Measurements from ENCODE around the gene CXXC5.
A peak's percentile ranks its signal among the peaks of the same experiment; 100 is the strongest.

Gene CXXC5

DNA sequence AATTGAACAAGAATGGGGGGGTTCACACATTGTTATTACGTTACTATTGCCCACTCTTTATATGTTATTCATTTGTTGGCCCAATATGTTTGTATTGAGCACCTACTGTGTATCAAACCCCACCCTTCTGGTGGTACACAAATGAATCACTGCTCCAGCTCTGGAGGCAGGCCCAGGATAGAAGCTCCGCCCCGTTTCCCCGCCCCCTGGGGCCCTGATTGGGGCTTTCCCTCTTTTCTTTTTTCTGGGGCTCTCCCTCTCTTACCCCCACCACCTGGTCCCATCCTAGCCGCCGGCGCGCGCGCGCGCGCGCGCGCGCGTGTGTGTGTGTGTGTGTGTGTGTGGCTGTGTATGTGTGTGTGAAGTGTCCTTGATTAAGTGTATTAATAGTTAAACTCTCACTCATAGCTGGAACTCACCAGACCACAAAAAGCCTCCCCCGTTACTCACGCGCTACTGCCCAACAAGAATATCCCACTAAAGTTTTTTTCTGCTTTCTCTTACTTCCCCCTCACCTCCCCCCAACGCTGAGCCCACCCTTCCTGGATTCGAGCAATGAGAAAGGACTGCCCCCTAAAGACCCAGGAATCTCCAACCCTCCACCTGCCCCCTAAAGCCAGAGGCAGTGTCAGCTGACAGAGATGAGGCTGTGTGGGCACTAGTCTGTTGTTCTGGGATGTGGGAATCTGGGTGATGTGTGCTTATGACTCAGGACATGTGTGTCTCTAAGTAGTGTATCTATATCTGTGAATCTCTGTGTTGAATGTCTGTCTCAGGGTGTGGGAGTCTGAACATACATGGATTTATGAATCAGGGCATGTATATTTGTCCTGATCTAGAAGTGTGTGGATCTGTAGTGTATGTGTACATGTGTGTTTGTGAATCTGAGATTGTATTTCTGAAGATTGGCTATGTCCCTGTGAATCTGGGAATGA lies 4.0 kb downstream of the CXXC5 start:
- DNase-seq, result peak; percentile 85 to 92 (median 87)

DNA sequence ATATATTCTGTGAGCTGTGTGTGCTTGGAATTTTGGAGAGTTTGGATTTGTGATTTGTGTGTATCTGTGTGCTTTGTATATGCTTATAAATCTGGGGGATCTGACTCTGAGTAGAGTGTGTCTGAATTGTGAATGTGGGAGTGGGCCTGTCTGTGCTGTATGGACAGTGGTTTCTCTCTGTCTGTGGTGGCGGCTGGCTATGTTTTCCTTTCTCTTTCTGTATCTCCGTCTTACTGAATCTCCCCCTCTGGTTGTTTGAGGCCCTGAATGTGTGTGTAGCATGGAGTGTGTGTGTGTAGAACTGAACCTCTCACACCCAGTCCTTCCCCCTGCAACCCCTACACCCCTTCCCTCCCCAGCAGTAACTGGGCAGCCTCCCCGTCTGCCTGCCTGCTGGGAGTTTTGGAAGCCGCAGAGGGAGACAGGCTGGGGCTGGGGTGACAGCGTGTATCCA lies 4.7 kb downstream of the CXXC5 start:
- DNase-seq, result peak in 2 of 4 experiments; percentile 17 to 26

GRCh38 chr5:139653616-139654015 lies 5.5 kb downstream of the CXXC5 start:
- no peak for DNase-seq

GRCh38 chr5:139654464-139654863 lies 6.3 kb downstream of the CXXC5 start:
- no peak for DNase-seq

DNA sequence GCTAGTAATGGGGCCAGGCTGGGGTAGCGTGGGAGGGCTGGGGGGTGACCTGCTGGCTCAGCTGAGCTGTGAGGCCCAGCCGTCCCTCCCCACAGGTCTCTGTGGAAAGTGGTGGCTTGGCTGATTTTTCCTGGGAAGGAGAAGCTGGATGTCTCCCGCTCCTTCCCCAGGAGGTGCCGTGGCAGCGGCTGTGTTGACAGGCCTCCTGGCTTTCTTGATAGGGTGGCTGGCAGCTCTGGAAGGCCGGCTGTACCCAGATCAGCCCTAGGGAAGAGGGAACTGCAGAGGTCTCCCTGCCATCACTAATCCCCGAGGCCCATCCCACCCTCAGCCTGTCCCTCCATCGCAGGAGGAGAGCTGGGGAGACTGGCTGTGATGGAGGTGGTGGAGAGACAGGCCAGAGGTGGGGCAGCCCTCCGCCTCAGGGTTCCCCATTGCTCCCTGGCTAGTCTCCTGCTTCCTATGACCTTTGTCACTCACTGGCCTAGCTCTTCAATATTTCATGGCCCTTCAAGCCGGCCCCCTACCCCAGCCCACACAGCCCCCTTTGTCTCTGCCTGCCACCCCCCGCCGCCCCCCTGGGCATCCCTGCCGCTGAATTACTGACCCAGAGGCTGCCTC lies 6.8 kb downstream of the CXXC5 start:
- DNase-seq, result no peak

DNA sequence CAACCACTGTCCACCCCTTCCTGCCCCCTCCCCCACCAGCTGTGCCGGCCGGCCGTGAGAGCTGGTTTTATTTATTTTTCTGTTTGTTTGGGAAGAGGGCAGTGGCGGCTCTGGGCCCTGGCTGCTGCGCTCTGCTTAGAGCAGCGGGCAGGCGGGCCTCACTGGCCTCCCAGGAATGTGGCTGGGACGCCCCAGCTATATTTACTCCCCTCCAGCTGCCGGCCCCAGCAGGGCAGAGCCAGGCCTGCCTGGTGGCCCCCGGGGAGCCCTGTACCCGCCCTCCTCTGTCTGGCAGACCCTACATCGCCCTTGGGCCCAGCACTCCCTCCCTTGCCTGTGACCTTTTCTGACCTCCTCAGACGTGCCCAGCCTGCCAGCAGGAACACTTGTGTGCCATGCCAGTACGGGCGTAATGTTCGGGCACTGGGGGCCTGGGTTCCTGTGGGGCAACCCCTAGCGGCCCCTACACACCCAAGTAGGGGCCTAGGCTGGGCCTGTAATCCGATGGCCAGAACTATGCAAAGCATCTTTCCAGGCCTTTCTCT lies 7.7 kb downstream of the CXXC5 start:
- DNase-seq, result no peak

DNA sequence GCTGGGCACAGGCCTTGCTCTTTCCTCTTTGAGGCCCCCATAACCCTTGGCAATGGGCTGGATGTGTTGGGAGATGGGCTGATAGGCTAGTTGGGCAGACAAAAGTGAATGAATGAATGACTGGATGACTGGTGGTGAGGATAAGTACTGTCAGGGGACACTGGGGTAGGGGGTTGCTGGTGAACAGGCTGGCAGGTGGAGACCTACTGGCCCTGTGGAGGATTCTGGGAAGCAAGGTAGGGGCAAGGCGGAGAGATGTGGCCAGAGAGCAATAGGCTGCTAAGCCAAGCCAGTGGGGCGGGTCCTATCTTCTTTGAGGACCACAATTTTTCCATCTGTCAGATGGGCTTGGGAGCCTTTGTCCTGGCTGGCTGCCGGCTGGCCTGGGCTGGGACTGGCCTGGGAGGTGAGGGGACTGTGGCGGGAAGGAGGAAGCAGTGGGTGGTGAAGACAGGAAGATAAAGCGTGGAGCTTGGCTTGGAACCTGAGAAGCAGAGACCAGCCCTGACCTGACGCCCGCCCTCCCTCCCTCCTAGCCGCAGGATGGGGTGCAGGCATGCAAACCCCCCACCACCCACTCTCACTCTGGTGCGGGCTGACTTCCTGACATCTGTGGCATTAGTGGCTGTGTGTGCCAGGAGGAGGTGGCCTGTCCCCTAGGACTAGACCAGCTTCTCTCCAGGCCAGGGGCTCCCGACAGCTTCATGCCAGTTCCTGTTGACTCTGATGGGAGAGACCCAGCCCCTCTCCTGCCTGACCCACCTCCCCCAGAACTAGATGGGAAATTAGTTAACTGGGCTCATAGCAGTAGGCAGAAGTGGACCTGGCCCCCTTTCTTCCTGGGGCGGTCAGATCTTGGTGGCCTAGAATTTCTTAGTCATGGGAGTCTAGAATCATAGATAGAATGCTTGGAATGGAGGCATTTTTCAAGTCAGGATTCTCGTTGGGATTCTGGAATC lies 9.5 kb downstream of the CXXC5 start:
- peak in 3 of 4 experiments; percentile 47 to 58 (median 53) for DNase-seq

GRCh38 chr5:139658501-139658927 lies 10.4 kb downstream of the CXXC5 start:
- peak; percentile 62 to 83 (median 76) for DNase-seq

DNA sequence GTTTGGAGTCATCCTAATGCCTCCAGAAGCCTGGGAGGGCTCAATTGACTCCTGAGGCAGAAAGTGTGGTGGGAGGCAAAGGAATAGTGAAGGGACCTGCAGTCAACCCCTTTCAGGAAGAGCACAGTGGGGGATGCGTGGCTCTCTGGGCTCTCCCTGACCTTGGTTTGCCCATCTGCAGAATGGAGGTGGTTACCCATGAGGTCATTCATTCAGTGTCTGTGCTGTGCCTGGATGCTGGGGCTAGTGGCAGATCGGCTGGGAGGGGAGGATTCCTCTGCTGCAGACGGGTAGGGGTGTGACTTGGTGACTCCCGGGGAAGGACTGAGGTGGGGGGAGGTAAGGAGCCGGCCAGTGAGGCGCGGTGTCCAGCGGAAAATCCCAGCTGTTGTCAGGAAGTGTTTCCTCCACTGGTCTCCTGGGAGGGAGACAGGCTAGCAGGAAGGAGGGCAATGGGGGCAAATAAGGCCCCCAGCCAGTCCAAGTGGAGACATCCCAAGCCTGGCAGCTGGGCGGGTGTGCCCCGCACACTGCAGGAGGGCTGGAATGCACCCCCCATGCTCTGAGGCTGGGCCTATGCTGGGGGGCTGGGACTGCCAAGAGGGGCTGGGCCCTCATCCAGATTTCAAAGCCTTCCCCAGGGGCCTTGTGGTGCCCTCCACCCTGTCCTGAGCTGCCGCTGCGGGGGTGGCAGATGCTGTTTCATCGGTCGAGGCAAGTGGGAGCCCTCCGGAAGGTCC lies 10.9 kb downstream of the CXXC5 start:
- peak in 3 of 4 experiments; percentile 50 to 65 (median 63) for DNase-seq

- peak in 1 of 4 experiments; percentile 28 for DNase-seq
Observed at GRCh38 chr5:139659695-139660101, 11.5 kb downstream of the CXXC5 start.

DNA sequence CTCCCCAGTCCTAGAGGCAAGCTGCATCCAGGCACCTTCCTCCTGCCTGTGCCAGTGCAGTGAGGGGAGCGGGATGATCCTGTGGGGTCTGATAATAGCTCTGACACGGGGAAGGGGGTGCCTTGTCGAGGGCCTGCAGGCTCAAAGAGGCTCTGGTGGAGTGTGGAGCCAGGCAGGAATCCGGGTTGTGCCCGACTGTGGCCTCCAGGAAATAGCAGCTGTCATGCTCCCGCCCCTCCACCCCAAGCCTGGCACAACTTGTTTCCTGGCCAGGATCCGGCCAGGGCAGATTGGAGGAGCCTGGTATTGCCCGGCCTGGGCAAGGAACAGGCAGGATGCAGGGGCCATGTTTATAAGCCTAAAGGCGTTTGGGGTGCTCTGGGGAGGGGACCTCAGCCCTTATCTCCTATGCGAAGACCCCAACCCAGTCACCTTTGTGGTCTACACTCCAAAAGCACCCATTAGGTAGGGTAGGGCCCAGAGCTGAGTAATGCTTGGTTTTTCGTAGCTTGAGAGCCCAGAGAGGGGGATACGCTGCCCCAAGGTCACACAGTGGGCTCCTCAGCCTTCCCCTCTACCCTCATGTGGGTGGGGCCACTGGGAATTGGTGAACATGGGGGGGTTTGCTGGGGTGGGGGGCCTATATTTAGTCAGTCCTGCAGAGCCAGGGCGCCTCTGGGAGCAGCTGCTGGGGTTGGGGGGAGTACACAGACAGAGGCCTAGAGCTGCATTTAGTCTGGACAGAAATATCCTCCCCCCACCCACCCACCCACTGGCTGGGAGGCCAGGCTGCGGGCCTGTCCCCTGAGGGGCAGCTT lies 12.2 kb downstream of the CXXC5 start:
- peak in 3 of 4 experiments; percentile 68 to 77 (median 70) for DNase-seq

GRCh38 chr5:139660923-139661814 lies 13.0 kb downstream of the CXXC5 start:
- DNase-seq, result peak; percentile 94 to 96 (median 96)

GRCh38 chr5:139662617-139663016 lies 14.5 kb downstream of the CXXC5 start:
- DNase-seq, result no peak

- DNase-seq, result peak in 3 of 4 experiments; percentile 18 to 35 (median 22)
Observed at GRCh38 chr5:139663207-139664085, 15.3 kb downstream of the CXXC5 start.

GRCh38 chr5:139664086-139664693 lies 16.0 kb downstream of the CXXC5 start:
- peak; percentile 97 to 99 (median 98) for DNase-seq

GRCh38 chr5:139664727-139665351 lies 16.7 kb downstream of the CXXC5 start:
- DNase-seq, result peak in 3 of 4 experiments; percentile 30 to 47 (median 39)

- DNase-seq, result no peak
Observed at GRCh38 chr5:139665626-139666025, 17.5 kb downstream of the CXXC5 start.

All from suppressor macrophage (primary cell).